ENCODE data around the gene KSR2. TPM values are rescaled to one million over a fixed set of nuclear protein-coding genes. Genes with fewer than 3 reads are reported as not detected.

KSR2 gene
- total RNA-seq, 1 donor from 2014 or later, result 0.47 TPM

GRCh38 chr12:117499759-117500485 is 468.9 kb downstream of the KSR2 start:
- Mint-ChIP-seq H3K4me1 (ENCODE audit: low read depth, unreplicated experiment) (no peaks in the 10 kb centered on the region), H3K9me3 (ENCODE audit: unreplicated experiment) (no peaks in the 10 kb centered on the region), H3K27ac (ENCODE audit: unreplicated experiment) (no peak overlapping the region), H3K36me3 (ENCODE audit: unreplicated experiment) (no peaks in the 10 kb centered on the region), H3K27me3 (ENCODE audit: unreplicated experiment) (no peaks in the 10 kb centered on the region), H3K4me3 (ENCODE audit: unreplicated experiment) (no peak overlapping the region)
- no peak for TF ChIP-seq CTCF (IDR thresholded peaks at IDR 0.05; ENCODE audit: partially characterized antibody, unreplicated experiment)
- DNase-seq, result no peak

- H3K4me1 Mint-ChIP-seq (ENCODE audit: low read depth, unreplicated experiment), result no peaks in the 10 kb centered on the region
- TF ChIP-seq CTCF (IDR thresholded peaks at IDR 0.05; ENCODE audit: partially characterized antibody, unreplicated experiment), result no peak
- no peaks in the 10 kb centered on the region for H3K36me3 Mint-ChIP-seq (ENCODE audit: unreplicated experiment)
- no peaks in the 10 kb centered on the region for H3K27me3 Mint-ChIP-seq (ENCODE audit: unreplicated experiment)
- H3K27ac Mint-ChIP-seq (ENCODE audit: unreplicated experiment), result no peak overlapping the region
- peaks cover 2% of the 10 kb centered on the region for H3K9me3 Mint-ChIP-seq (ENCODE audit: unreplicated experiment)
- DNase-seq, result no peak
- no peak overlapping the region for H3K4me3 Mint-ChIP-seq (ENCODE audit: unreplicated experiment)
Measured at GRCh38 chr12:117498880-117499279, 469.9 kb downstream of the KSR2 start.

GRCh38 chr12:117498256-117498655 is 470.5 kb downstream of the KSR2 start:
- H3K36me3 Mint-ChIP-seq (ENCODE audit: unreplicated experiment), result no peaks in the 10 kb centered on the region
- H3K4me3 Mint-ChIP-seq (ENCODE audit: unreplicated experiment), result no peak overlapping the region
- H3K27me3 Mint-ChIP-seq (ENCODE audit: unreplicated experiment), result no peaks in the 10 kb centered on the region
- no peak for DNase-seq
- H3K9me3 Mint-ChIP-seq (ENCODE audit: unreplicated experiment), result peaks cover 2% of the 10 kb centered on the region
- H3K4me1 Mint-ChIP-seq (ENCODE audit: low read depth, unreplicated experiment), result no peaks in the 10 kb centered on the region
- TF ChIP-seq CTCF (IDR thresholded peaks at IDR 0.05; ENCODE audit: partially characterized antibody, unreplicated experiment), result no peak
- H3K27ac Mint-ChIP-seq (ENCODE audit: unreplicated experiment), result no peak overlapping the region

- Mint-ChIP-seq H3K27me3 (ENCODE audit: unreplicated experiment) (no peaks in the 10 kb centered on the region), H3K9me3 (ENCODE audit: unreplicated experiment) (peaks cover 2% of the 10 kb centered on the region), H3K27ac (ENCODE audit: unreplicated experiment) (no peak overlapping the region), H3K4me1 (ENCODE audit: low read depth, unreplicated experiment) (no peaks in the 10 kb centered on the region), H3K4me3 (ENCODE audit: unreplicated experiment) (no peak overlapping the region), H3K36me3 (ENCODE audit: unreplicated experiment) (peaks cover 3% of the 10 kb centered on the region)
- no peak for DNase-seq
- no peak for TF ChIP-seq CTCF (IDR thresholded peaks at IDR 0.05; ENCODE audit: partially characterized antibody, unreplicated experiment)
Measured at GRCh38 chr12:117497407-117497806, 471.4 kb downstream of the KSR2 start.

- no peak for TF ChIP-seq CTCF (IDR thresholded peaks at IDR 0.05; ENCODE audit: partially characterized antibody, unreplicated experiment)
- Mint-ChIP-seq H3K4me1 (ENCODE audit: low read depth, unreplicated experiment) (no peaks in the 10 kb centered on the region), H3K36me3 (ENCODE audit: unreplicated experiment) (peaks cover 4% of the 10 kb centered on the region), H3K4me3 (ENCODE audit: unreplicated experiment) (no peak overlapping the region), H3K27me3 (ENCODE audit: unreplicated experiment) (no peaks in the 10 kb centered on the region), H3K27ac (ENCODE audit: unreplicated experiment) (no peak overlapping the region), H3K9me3 (ENCODE audit: unreplicated experiment) (peaks cover 2% of the 10 kb centered on the region)
- no peak for DNase-seq
Measured at GRCh38 chr12:117494833-117495655, 473.7 kb downstream of the KSR2 start.
